HG03280 (cell line): ENCODE results near the gene SOCS2.
"Not testable (repeated sequence)": the region's sequence is repeated elsewhere in the genome, so short reads cannot be mapped to it uniquely, and the experiment has no call there.

ENCODE experiments used
- ATAC-seq: cut with Tn5 transposase; IDR thresholded peaks from one replicate; pipeline ENCODE4 v1.9.1; 2021; ENCODE audit warnings: mild to moderate bottlenecking, moderate library complexity; ENCODE audit not compliant: unreplicated experiment

SOCS2 gene

DNA sequence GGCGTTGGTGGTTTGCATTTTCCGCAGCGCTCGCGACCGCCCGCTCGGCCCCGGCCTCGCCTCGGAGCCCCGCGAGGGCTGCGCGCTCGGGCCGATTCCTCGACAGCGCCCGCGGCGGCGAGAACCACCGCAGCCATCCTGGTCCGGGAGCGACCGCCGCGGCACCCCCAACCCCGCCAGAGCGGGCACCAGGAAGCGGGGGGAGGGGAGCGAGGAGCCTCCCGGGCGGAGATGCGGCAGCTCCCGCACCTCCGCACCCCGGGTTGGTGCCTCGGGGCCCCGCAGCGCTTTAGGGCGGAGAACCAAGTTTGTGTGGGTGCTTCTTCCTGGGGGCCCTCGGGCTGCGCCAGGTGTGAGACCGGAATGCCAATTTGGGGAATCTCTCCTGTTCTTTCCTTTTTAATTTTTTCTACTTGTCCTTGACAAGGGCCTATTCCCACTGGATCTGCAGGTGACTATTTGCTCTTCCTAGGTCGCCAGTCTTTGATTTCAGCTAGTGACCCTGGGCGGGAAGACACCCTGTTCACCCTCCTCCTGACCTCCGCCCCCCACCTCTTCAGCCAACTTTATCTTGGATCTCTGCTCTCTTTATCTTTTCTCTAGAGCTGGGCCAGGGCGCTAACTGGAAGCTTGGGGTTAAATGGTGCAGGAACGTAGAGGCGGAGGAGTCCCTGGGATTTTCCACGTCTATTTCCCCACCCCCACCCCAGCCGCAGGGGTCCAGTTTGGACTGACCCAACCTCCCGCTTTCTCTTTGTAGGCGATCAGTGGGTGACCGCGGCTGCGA is at the start of gene SOCS2:
Gene SOCS2 (plus strand): TSS at position 751 of the 787 bp plus-strand sequence. CDS start 223 bp downstream, outside the sequence.
- ATAC-seq: peak; percentile 12

DNA sequence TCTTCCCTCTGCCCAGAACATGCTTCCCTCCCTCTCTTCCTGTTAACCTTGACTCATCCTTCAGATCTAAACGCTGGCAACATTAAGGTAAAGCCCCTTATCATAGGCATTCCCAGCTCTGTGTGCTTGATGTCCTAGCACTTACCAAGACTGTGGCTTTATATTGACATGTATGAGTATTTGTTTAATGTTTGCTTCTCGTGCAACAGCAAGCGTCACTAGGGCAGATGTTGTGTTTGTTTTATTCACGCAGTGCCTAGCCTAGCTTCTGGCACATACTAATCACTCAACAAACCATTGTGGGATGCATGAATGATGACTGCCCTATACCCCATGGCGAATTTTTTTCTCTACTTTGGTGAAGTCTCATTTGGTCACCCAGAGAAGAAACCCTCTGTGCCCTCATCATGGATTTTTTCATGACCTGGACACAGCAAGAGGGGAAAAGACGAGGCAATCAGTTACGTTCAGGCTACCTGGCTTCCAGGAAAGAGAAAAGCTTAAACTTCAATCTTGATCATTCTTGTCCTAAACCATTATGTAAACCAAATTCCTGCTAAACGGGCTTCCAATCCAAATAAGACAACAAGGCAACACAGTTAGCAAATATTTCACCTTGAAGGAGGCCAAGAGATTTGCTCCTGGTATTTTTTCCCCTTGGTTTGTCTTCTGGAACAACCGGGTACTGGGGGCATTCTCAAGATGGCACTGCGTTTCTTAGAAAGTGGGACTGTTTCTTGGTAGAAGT is 47.9 kb upstream of the SOCS2 start:
- ATAC-seq: no peak

DNA sequence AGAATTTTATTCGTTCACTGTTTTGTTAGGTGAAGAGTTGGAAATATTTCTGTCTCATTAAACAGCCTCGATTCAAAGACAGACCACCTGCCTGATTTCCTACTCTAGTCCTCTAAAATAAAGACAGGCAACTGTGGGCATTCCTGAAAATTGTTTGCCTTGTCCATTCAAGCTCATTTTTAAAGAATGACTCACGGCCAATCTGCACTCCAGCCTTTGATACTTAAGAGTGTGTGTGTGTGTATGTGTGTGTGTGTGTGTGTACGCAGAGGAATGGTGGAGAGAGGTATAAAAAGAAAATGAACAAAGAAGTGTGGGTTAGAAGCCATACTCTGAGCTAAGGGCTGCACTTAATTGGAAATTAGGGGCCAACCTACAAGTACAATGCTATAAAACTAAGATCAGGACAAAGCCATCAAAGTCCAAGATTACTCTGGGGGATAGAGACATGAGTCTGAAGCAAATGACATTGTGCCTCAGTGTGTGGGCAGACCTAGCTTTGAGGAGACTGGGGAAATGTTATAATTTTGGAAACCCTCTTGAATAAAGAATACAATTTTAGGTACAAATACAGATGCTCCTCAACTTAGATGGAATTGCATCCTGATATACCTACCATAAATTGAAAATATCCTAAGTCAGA is 45.6 kb upstream of the SOCS2 start:
- no peak for ATAC-seq

DNA sequence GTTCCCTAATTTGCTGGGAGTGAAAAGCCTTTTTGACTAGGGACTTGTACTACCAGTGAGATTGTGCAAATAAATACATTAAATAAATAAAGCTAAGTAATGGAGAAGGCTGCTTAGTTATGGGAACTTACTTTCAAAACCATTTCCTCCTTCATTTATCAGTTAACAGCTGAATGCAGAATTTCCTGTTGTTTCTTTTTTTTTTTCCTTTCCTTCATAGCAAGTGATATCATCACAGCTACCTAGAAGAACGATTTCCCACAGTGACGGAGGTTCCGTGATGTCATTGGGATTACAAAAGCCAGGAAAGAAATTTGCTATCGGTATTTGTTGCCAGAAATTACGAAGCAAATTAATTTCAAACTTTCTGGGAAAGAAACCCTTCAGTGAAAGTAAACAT is 42.1 kb upstream of the SOCS2 start:
- ATAC-seq: no peak

DNA sequence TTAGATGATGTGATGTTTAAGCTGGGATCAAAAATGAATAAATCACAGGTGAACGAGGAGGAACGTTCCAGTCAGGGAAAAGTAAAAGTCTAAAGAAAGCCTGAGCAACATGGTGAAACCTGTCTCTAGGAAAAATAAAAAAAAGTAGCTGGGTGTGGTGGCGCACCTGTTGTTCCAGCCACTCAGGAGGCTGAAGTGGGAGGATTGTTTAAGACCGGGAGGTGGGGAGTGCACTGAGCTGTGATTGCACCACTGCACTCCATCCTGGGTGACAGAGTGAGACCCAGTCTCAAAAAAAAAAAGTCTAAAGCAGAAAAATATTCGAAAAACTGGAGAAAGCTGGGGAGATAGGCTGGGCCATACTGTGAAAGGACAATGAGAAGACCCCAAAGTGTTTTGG is 39.2 kb upstream of the SOCS2 start:
- no peak for ATAC-seq

- ATAC-seq: peak; percentile 30
Measured at GRCh38 chr12:93536111-93536765, 36.2 kb upstream of the SOCS2 start.

DNA sequence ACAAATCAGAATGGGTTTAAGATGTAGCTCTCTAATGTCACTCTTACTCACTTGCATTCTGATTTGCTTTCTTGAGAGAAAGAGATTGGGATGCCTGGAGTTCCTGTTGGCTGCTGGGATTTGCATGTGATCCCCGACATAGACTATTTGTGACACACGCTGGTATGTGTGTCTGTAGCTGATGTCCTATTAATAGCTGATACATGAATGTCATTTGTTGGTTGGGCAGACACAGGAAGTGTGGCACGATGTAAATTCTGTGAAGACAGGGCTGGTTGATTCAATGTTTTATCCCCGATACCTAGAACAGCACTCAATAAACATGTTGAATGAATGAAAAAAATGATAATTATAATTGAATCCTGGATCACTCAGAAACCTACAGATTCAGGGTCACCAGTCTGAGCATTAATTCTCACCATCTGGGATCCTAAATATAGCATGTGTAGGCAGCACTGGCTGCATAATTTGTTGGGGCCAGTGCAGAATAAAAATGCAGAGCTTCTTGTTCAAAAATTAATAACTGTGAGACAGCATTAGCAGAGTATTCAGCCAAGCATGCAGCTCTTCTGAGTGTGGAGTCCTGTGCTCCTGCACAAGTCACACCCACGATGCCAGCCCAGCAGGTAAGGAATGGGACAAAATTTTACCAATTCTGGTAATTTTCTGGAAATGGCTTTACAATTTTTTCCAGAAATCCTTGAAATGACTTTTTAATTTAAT is 35.5 kb upstream of the SOCS2 start:
- peak; percentile 60 for ATAC-seq

- ATAC-seq: no peak
Measured at GRCh38 chr12:93537769-93538168, 34.7 kb upstream of the SOCS2 start.

DNA sequence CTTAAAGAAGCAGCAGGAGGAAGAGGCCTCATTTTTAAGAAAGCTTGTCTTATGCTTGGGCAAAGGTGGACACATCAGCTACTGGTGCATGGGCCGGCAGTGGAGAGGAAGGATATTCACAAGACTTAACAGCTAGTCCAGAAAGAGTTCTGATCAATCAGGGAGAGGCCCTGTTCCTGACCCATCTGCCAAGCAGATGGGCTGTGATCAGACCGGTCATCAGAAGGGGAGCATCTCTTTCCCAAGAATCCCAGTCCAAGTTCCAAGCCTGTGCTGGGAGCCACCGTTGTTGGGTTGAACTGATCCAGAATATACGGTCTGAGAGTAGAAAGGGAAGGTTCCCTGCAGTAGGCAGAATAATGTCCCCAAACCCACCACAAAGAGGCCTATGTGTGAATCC is 32.7 kb upstream of the SOCS2 start:
- ATAC-seq: no peak

GRCh38 chr12:93540466-93540865 is 32.0 kb upstream of the SOCS2 start:
- ATAC-seq: no peak

DNA sequence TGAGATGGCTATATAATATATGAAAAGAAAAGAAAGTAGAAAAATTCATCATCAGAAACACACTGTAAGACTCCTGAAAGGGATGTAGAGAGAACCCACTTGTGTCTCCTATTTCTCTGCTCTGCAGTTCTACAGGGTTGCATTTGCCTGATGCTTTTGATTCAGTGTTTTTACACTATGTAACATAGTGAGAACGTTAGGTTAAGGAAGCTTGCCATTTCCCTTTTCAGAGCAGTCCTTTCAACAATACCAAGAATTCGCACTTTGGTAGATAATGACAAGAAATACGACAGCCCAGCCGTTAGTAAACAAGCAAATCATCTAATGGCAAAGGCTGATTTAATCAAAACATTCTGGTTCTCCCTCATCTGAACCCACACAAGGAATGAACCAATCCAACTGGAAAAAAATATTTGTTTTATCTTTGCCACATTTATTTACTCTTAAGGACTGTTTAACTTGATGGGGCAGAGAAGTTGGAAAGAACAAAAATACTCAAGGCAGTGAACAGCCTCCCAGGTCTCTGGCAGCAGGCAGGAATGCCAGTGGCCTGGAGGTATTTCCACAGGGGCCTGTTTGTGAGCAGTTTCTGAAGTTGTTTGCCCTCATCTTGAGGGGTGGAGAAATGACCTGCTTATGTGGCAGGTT is 30.8 kb upstream of the SOCS2 start:
- no peak for ATAC-seq

GRCh38 chr12:93547778-93548177 is 24.7 kb upstream of the SOCS2 start:
- ATAC-seq: no peak

GRCh38 chr12:93549174-93549573 is 23.3 kb upstream of the SOCS2 start:
- ATAC-seq: no peak

- no peak for ATAC-seq
Measured at GRCh38 chr12:93550748-93551611, 21.5 kb upstream of the SOCS2 start.

- no peak for ATAC-seq
Measured at GRCh38 chr12:93552427-93552826, 20.0 kb upstream of the SOCS2 start.

- not testable (repeated sequence) for ATAC-seq
Measured at GRCh38 chr12:93557879-93558278, 14.6 kb upstream of the SOCS2 start.

DNA sequence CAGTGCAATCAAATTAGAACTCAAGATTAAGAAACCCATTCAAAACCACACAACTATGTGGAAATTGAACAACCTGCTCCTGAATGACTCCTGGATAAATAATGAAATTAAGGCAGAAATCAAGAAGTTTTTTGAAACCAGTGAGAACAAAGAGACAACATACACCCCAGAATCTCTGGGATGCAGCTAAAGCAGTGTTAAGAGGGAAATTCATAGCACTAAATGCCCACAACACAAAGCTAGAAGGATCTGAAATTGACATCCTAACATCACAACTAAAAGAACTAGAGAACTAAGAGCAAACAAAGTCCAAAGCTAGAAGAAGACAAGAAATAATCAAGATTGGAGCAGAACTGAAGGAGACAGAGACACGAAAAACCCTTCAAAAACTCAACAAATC is 13.8 kb upstream of the SOCS2 start:
- not testable (repeated sequence) for ATAC-seq

DNA sequence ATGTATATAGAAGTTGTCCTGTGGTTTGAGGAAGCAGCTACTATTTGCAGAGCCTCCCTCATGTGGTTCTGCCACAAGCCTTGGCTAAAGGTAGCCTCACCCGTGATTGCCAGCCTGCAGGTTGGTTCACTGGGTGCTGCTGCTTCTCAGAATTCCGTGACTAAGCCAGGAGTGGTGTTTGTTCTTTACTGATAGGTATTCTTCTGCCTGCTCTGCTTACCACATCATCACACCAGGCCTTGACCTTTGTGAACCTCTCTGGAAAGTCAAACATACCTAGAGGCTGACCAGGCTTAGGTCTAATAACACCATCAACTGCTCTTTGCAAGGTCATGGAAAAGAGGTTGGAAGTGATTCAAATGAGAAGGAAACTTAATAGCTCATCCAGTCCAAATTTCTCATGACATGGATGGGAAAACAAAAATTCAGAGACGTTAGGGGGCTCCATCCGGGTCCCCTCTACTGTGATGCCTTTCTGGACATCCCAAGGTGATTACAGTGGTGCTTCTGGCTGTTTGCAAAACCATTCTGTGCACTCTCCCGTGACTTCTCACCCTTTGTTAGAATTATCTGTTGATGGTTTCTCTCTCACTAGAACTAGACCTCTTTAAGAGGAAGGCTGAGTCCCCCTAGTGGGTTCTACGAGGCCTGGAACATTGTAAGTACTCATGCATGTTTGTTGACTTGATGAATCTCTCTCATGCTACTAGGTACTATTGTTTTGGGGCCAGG is 8.5 kb upstream of the SOCS2 start:
- no peak for ATAC-seq
